IMR-90 (cell line): ENCODE data around the gene LBHD2. TPM values are rescaled to one million over a fixed set of nuclear protein-coding genes. Genes with fewer than 3 reads are reported as not detected.

Experiments
- ATAC-seq: fragments of 200-7000 bp; cut with Tn5 transposase; 2 replicates; pipeline ENCODE4 v1.9.1; 2020; ENCODE audit warnings: low read depth, mild to moderate bottlenecking, moderate library complexity
- BruUV-seq: library from RNA; stranded (reverse); fragments of 400-500 nt; replicated peaks from 2 replicates; lab custom pipeline; 2021; lab: Mats Ljungman, UMichigan
- CTCF ChIA-PET: fragments of 300-600 bp; formaldehyde crosslinking; extraction: SDS; loops from one replicate; lab custom pipeline; 2021; ENCODE audit warnings: antibody characterized with exemption; lab: Yijun Ruan, JAX
- POLR2A ChIA-PET: fragments of 300-600 bp; sonication (Branson Sonifier 250); formaldehyde crosslinking; loops from one replicate; lab custom pipeline; 2022; ENCODE audit warnings: antibody characterized with exemption; ENCODE audit not compliant: unreplicated experiment; lab: Charles Lee
- DNase-seq: peaks from one replicate; pipeline ENCODE4 v3.0.0; 2013
- H2AFZ ChIP-seq: replicated peaks from 2 replicates; pipeline ENCODE3; 2013; ENCODE audit warnings: low read length, mild to moderate bottlenecking; ENCODE audit not compliant: poor library complexity
- H2AK5ac ChIP-seq: 2 replicates; pipeline ENCODE4 v1.6.1; 2013; ENCODE audit warnings: low read depth, low read length, inconsistent platforms
- H2AK9ac ChIP-seq: replicated peaks from 2 replicates; pipeline ENCODE3; 2013; ENCODE audit warnings: mild to moderate bottlenecking, low read depth, low read length, moderate library complexity; ENCODE audit not compliant: poor library complexity
- H2BK120ac ChIP-seq: 2 replicates; pipeline ENCODE4 v1.6.1; 2013; ENCODE audit warnings: low read depth, low read length, inconsistent platforms
- H2BK15ac ChIP-seq: 3 replicates; pipeline ENCODE4 v1.6.1; 2013; ENCODE audit warnings: low read depth, low read length, inconsistent platforms
- H2BK20ac ChIP-seq: 2 replicates; pipeline ENCODE4 v1.6.1; 2013; ENCODE audit warnings: low read depth, mild to moderate bottlenecking, inconsistent platforms, low read length, moderate library complexity
- H2BK5ac ChIP-seq: 2 replicates; pipeline ENCODE4 v1.6.1; 2013; ENCODE audit warnings: mild to moderate bottlenecking, low read depth, low read length, inconsistent platforms; ENCODE audit not compliant: poor library complexity, severe bottlenecking
- H3K14ac ChIP-seq: replicated peaks from 2 replicates; pipeline ENCODE4 v1.6.1; 2013; ENCODE audit warnings: low read depth, low read length, inconsistent platforms
- H3K18ac ChIP-seq: 2 replicates; pipeline ENCODE4 v1.6.1; 2013; ENCODE audit warnings: low read depth, low read length, control low read depth
- H3K23ac ChIP-seq: 2 replicates; pipeline ENCODE4 v1.6.1; 2013; ENCODE audit warnings: low read depth, low read length, inconsistent platforms
- H3K27ac ChIP-seq: 2 replicates; pipeline ENCODE4 v1.5.1; 2013; ENCODE audit warnings: mild to moderate bottlenecking, control low read depth, low read length; ENCODE audit not compliant: insufficient read depth
- H3K27me3 ChIP-seq: 2 replicates; pipeline ENCODE4 v1.6.1; 2013; ENCODE audit warnings: low read length; ENCODE audit not compliant: control insufficient read depth, insufficient read depth
- H3K36me3 ChIP-seq: 2 replicates; pipeline ENCODE4 v1.6.1; 2013; ENCODE audit warnings: low read length, mixed read lengths; ENCODE audit not compliant: control insufficient read depth, insufficient read depth
- H3K4ac ChIP-seq: 2 replicates; pipeline ENCODE4 v1.6.1; 2013; ENCODE audit warnings: low read depth, low read length, inconsistent platforms
- H3K4me1 ChIP-seq: 2 replicates; pipeline ENCODE4 v1.6.1; 2013; ENCODE audit warnings: low read length, mixed read lengths; ENCODE audit not compliant: control insufficient read depth, insufficient read depth
- H3K4me2 ChIP-seq: 2 replicates; pipeline ENCODE4 v1.6.1; 2013; ENCODE audit warnings: low read depth, mild to moderate bottlenecking, control low read depth, low read length, moderate library complexity
- H3K4me3 ChIP-seq: 2 replicates; pipeline ENCODE4 v1.5.1; 2013; ENCODE audit warnings: low read depth, mild to moderate bottlenecking, control low read depth, low read length, moderate library complexity; ENCODE audit not compliant: insufficient read depth
- H3K56ac ChIP-seq: 2 replicates; pipeline ENCODE4 v1.6.1; 2013; ENCODE audit warnings: low read length, inconsistent platforms; ENCODE audit not compliant: insufficient read depth; ENCODE audit errors: extremely low read depth
- H3K79me1 ChIP-seq, 2 experiments: 2 replicates each; pipeline ENCODE4 v1.6.1; 2013; ENCODE audit warnings: low read length in 2 of 2, inconsistent platforms in 1 of 2, low read depth in 1 of 2
- H3K9ac ChIP-seq: 2 replicates; pipeline ENCODE4 v1.6.1; 2013; ENCODE audit warnings: low read depth, low read length, control low read depth
- H3K9me1 ChIP-seq: 2 replicates; pipeline ENCODE4 v1.6.1; 2013; ENCODE audit warnings: low read length, inconsistent platforms; ENCODE audit not compliant: insufficient read depth
- H3K9me3 ChIP-seq: 2 replicates; pipeline ENCODE4 v1.6.1; 2013; ENCODE audit warnings: low read length; ENCODE audit not compliant: control insufficient read depth, insufficient read depth
- H4K20me1 ChIP-seq: 2 replicates; pipeline ENCODE4 v1.6.1; 2013; ENCODE audit warnings: low read length, inconsistent platforms; ENCODE audit not compliant: insufficient read depth
- H4K5ac ChIP-seq: 2 replicates; pipeline ENCODE4 v1.6.1; 2013; ENCODE audit warnings: mild to moderate bottlenecking, low read depth, low read length, control low read depth
- H4K8ac ChIP-seq, 2 experiments: 2 replicates each; pipeline ENCODE4 v1.6.1; 2013; ENCODE audit warnings: low read depth in 2 of 2, low read length in 2 of 2, control low read depth in 1 of 2, inconsistent platforms in 1 of 2
- H4K91ac ChIP-seq: 2 replicates; pipeline ENCODE4 v1.6.1; 2013; ENCODE audit warnings: low read depth, low read length, inconsistent platforms; ENCODE audit not compliant: insufficient read depth
- BHLHE40 ChIP-seq: fragments of 150-350 bp; IDR thresholded peaks from 2 replicates; pipeline ENCODE4 v1.6.1; 2016; ENCODE audit warnings: mild to moderate bottlenecking, low read depth, low read length
- CEBPB ChIP-seq: IDR thresholded peaks from 2 replicates; pipeline ENCODE4 v1.6.1; 2012; ENCODE audit warnings: low read depth, low read length, improper control_type of control experiment
- CHD1 ChIP-seq: IDR thresholded peaks from 2 replicates; pipeline ENCODE4 v1.6.1; 2012; ENCODE audit warnings: low read depth, low read length, improper control_type of control experiment
- CTCF ChIP-seq: conservative IDR thresholded peaks from 2 replicates; pipeline ENCODE4 v1.5.1; 2012; ENCODE audit warnings: mild to moderate bottlenecking, low read depth, low read length, improper control_type of control experiment
- FOS ChIP-seq: fragments of 150-350 bp; IDR thresholded peaks from 2 replicates; pipeline ENCODE4 v1.6.1; 2016; ENCODE audit warnings: low read depth, low read length
- MAFK ChIP-seq: IDR thresholded peaks from 2 replicates; pipeline ENCODE4 v1.6.1; 2012; ENCODE audit warnings: low read depth, low read length, improper control_type of control experiment
- MAZ ChIP-seq: IDR thresholded peaks from 2 replicates; pipeline ENCODE4 v1.6.1; 2012; ENCODE audit warnings: low read depth, mild to moderate bottlenecking, low read length, improper control_type of control experiment, moderate library complexity, borderline replicate concordance
- NFE2L2 ChIP-seq: fragments of 150-350 bp; IDR thresholded peaks from 2 replicates; pipeline ENCODE4 v1.6.1; 2016; ENCODE audit warnings: low read depth, mild to moderate bottlenecking, low read length
- POLR2A ChIP-seq: IDR thresholded peaks from 2 replicates; pipeline ENCODE4 v1.6.1; 2012; ENCODE audit warnings: mild to moderate bottlenecking, low read depth, low read length
- RFX5 ChIP-seq: IDR thresholded peaks from 2 replicates; pipeline ENCODE4 v1.8.0; 2012; ENCODE audit warnings: low read depth, mild to moderate bottlenecking, low read length, moderate library complexity
- SMC3 ChIP-seq: fragments of 150-350 bp; IDR thresholded peaks from 2 replicates; pipeline ENCODE4 v1.6.1; 2016; ENCODE audit warnings: low read depth, mild to moderate bottlenecking, antibody characterized with exemption, low read length, moderate library complexity
- USF2 ChIP-seq: fragments of 150-350 bp; IDR thresholded peaks from 2 replicates; pipeline ENCODE4 v1.6.1; 2017; ENCODE audit warnings: mild to moderate bottlenecking, antibody characterized with exemption, low read length, low read depth
- WGBS, 2 experiments: methylation state at CpG; one replicate each; pipeline versions ENCODE4 v1.1.5 to v1.1.7; 2013; ENCODE audit warnings: missing lambda C conversion rate in 2 of 2; ENCODE audit not compliant: insufficient read length in 1 of 2; ENCODE audit errors: extremely low coverage in 2 of 2; 5-methylcytosine and 5-hydroxymethylcytosine counted together
- dilution Hi-C: fragments of 300-500 bp; cut with HindIII; formaldehyde crosslinking; loops from one replicate; pipeline ENCODE4 v1.14.3; 2018; ENCODE audit warnings: low sequenced_read_pairs; ENCODE audit not compliant: unreplicated experiment
- in situ Hi-C: fragments of 300-500 bp; cut with MboI; formaldehyde crosslinking; loops from 3 replicates; pipeline ENCODE4 v1.14.3; 2019; ENCODE audit warnings: low sequenced_read_pairs, inconsistent platforms, mixed read lengths
- intact Hi-C: fragments of 100-400 bp; cut with micrococcal nuclease; formaldehyde crosslinking; loops from 2 replicates; pipeline ENCODE4 v1.10.0; 2022
- polyA plus RNA-seq, 3 experiments: library from polyadenylated mRNA; depleted of rRNA; stranded (reverse); fragments of >200 nt; gene quantifications; 2 replicates each; pipeline ENCODE4 v1.2.3, GENCODE V29; 2012; ENCODE audit warnings: low replicate concordance in 1 of 3
- total RNA-seq: library from RNA; depleted of rRNA; stranded (reverse); fragments of >200 nt; gene quantifications from 2 replicates; pipeline ENCODE4 v1.2.3, GENCODE V29; 2012

LBHD2 gene
- total and polyA plus RNA-seq, 2 of the 4 experiments (the other 2 are of a cell fraction): not detected

GRCh38 chr14:103072595-103073366 is 11.2 kb upstream of the LBHD2 start:
- Histone ChIP-seq H3K14ac (no peak overlapping the region), H3K9me3 (no peaks in the 10 kb centered on the region), H3K27ac (no peak overlapping the region), H4K8ac (no peak overlapping the region), H2BK15ac (no peak overlapping the region), H3K9ac (no peak overlapping the region), H2BK120ac (no peak overlapping the region), H3K79me1 (no peaks in the 10 kb centered on the region), H3K23ac (no peak overlapping the region), H3K4me3 (no peak overlapping the region), H4K5ac (no peak overlapping the region), H3K4me1 (peaks cover 2% of the 10 kb centered on the region; the same call in 1 of the 2 replicates), H3K4ac (no peak overlapping the region), H3K9me1 (no peaks in the 10 kb centered on the region), H2AFZ (no peak overlapping the region), H3K4me2 (no peak overlapping the region), H3K27me3 (peaks cover 2% of the 10 kb centered on the region; the same call in 1 of the 2 replicates), H2BK5ac (no peak overlapping the region), H3K36me3 (no peaks in the 10 kb centered on the region), H3K56ac (no peak overlapping the region), H4K20me1 (no peaks in the 10 kb centered on the region; the same call in 1 of the 2 replicates), H2AK5ac (no peak overlapping the region), H2AK9ac (no peak overlapping the region), H3K18ac (no peak overlapping the region), H2BK20ac (no peak overlapping the region), H4K91ac (no peak overlapping the region)
- dilution Hi-C loops (no loop called here), intact Hi-C loops (loop anchor here (10.0 kb wide), 1 partner anchor 112 kb away; no protein-coding TSS in a partner anchor), in situ Hi-C loops (no loop called here)
- 74% methylated on average over 10 of the region's 21 CpGs; no CpG with 5 or more reads in 1 of the 2 experiments for WGBS, 2 experiments
- no TSS peak for BruUV-seq
- TF ChIP-seq NFE2L2 (no peak), USF2 (no peak), CHD1 (no peak), POLR2A (no peak), CTCF (no peak), CEBPB (no peak), MAFK (no peak), MAZ (no peak), BHLHE40 (no peak), FOS (no peak), SMC3 (no peak), RFX5 (no peak)
- DNase-seq (no peak), ATAC-seq (no peak)
- POLR2A ChIA-PET: no interaction called here
- CTCF ChIA-PET: no interaction called here
